ENCODE results near the gene GPRC5A. TPM values are rescaled to one million over a fixed set of nuclear protein-coding genes. Genes with fewer than 3 reads are reported as not detected.

GPRC5A gene
- total and polyA plus RNA-seq, 2 of the 8 experiments (the other 6 are each of a cell fraction or from before 2014, with no cell fraction given), result 1.0 to 1.4 TPM

- H3K79me1 ChIP-seq (ENCODE audit: low read depth, low read length), result no peaks in the 10 kb centered on the region
- H4K5ac ChIP-seq (ENCODE audit: insufficient read length, low read depth, low read length), result no peak overlapping the region
- H3K27me3 ChIP-seq (replicated peaks in 1 of 4; ENCODE audit: control insufficient read depth in 3 of 4, extremely low read depth in 1 of 4, insufficient read depth in 3 of 4, low read length in 3 of 4), result no peaks in the 10 kb centered on the region
- no peaks in the 10 kb centered on the region for H3K23me2 ChIP-seq (ENCODE audit: low read depth, low read length)
- H2BK120ac ChIP-seq (replicated peaks; ENCODE audit: low read depth, low read length), result no peak overlapping the region
- H3K18ac ChIP-seq (ENCODE audit: extremely low read depth, low read length), result no peak overlapping the region
- no peak overlapping the region for H2BK5ac ChIP-seq (ENCODE audit: low read depth, low read length)
- WGBS, 2 experiments (ENCODE audit: extremely low coverage in 1 of 2, insufficient coverage in 1 of 2, insufficient read length in 1 of 2, insufficient replicate concordance in 2 of 2, low coverage in 1 of 2, low lambda C conversion rate in 2 of 2, missing lambda C conversion rate in 1 of 2), result 90% methylated on average over 6 of the region's 6 CpGs; no CpG with 5 or more reads in 1 of the 2 experiments
- DNase-seq (ENCODE audit: low read depth in 1 of 2, low spot score in 2 of 2) (peak in 1 of 2 experiments; percentile 33), FAIRE-seq (no peak)
- H2AFZ ChIP-seq (ENCODE audit: low read length), result no peak overlapping the region
- H4K20me1 ChIP-seq (replicated peaks in 1 of 2; ENCODE audit: control insufficient read depth in 1 of 2, insufficient read depth in 2 of 2, low read length in 2 of 2), result no peaks in the 10 kb centered on the region
- no peak overlapping the region for H2BK12ac ChIP-seq (ENCODE audit: low read depth, low read length)
- no peaks in the 10 kb centered on the region for H3K79me2 ChIP-seq (ENCODE audit: control insufficient read depth in 1 of 2, insufficient read depth in 2 of 2, low read length in 2 of 2)
- CTCF ChIA-PET (ENCODE audit: partially characterized antibody), result interaction anchor here (1.0 to 1.2 kb wide), 5 partner anchors 14 to 257 kb away, joined by 3 read pairs; no protein-coding TSS in a partner anchor
- POLR2A ChIA-PET (ENCODE audit: partially characterized antibody), result no interaction called here
- no peak overlapping the region for H3K23ac ChIP-seq (ENCODE audit: insufficient read length)
- no peak overlapping the region for H2BK20ac ChIP-seq (ENCODE audit: low read length)
- H3K9me3 ChIP-seq (ENCODE audit: insufficient read depth in 2 of 2, low read depth in 1 of 2, low read length in 1 of 2), result no peaks in the 10 kb centered on the region
- H2BK15ac ChIP-seq (ENCODE audit: low read length), result no peak overlapping the region
- no peak overlapping the region for H3K4ac ChIP-seq (replicated peaks; ENCODE audit: insufficient read length, low read depth, low read length)
- TF ChIP-seq SP1 (IDR thresholded peaks at IDR 0.05; ENCODE audit: low read depth, low read length) (no peak), RBBP5 (IDR thresholded peaks at IDR 0.05; ENCODE audit: borderline replicate concordance, low read depth, low read length) (no peak), SIN3A (conservative IDR thresholded peaks at IDR 0.05 in 1 of 2, IDR thresholded peaks at IDR 0.05 in 1 of 2; ENCODE audit: low read depth in 1 of 2, low read length in 2 of 2) (no peak), GTF2F1 (IDR thresholded peaks at IDR 0.05; ENCODE audit: borderline replicate concordance, low read depth, low read length) (no peak), SP2 (IDR thresholded peaks at IDR 0.05; ENCODE audit: low read length) (no peak), MAX (IDR thresholded peaks at IDR 0.05) (no peak)
- H3K36me3 ChIP-seq (ENCODE audit: control insufficient read depth in 2 of 4, insufficient read depth in 4 of 4, low read length in 3 of 4), result no peaks in the 10 kb centered on the region
- H4K91ac ChIP-seq (replicated peaks; ENCODE audit: insufficient read length, low read length), result no peak overlapping the region
- H3K56ac ChIP-seq (replicated peaks; ENCODE audit: insufficient read length, low read depth, low read length), result no peak overlapping the region
- H3K4me3 ChIP-seq (ENCODE audit: extremely low read depth in 1 of 4, insufficient read depth in 2 of 4, low read depth in 3 of 4, low read length in 4 of 4), result no peak overlapping the region
- no peak overlapping the region for H4K8ac ChIP-seq (ENCODE audit: extremely low read depth, insufficient read depth, low read length)
- no peak overlapping the region for H3K27ac ChIP-seq (ENCODE audit: low read depth, low read length)
- H3K14ac ChIP-seq (ENCODE audit: insufficient read length), result no peak overlapping the region
- H3K4me2 ChIP-seq (ENCODE audit: insufficient read depth in 1 of 2, low read depth in 2 of 2, low read length in 2 of 2), result no peak overlapping the region
- no peak overlapping the region for H2AK5ac ChIP-seq (ENCODE audit: low read depth, low read length)
- no peak overlapping the region for H3K9ac ChIP-seq (replicated peaks in 1 of 4; ENCODE audit: extremely low read depth in 1 of 4, low read depth in 3 of 4, low read length in 3 of 4)
- no peaks in the 10 kb centered on the region for H3K4me1 ChIP-seq (replicated peaks in 1 of 4; ENCODE audit: control insufficient read depth in 3 of 4, insufficient read depth in 4 of 4, low read length in 3 of 4)
Observed at GRCh38 chr12:12954878-12955625, 63.7 kb downstream of the GPRC5A start.
